GM12872 (cell line): Measurements from ENCODE around the gene TNNI2.

Experiments
- TF ChIP-seq, protein P1 (sequence below): IDR thresholded peaks from 3 replicates; pipeline ENCODE4 v1.5.1; 2011; ENCODE audit warnings: low read depth, mild to moderate bottlenecking, low read length, moderate library complexity; ENCODE audit not compliant: insufficient read depth

Gene TNNI2

DNA sequence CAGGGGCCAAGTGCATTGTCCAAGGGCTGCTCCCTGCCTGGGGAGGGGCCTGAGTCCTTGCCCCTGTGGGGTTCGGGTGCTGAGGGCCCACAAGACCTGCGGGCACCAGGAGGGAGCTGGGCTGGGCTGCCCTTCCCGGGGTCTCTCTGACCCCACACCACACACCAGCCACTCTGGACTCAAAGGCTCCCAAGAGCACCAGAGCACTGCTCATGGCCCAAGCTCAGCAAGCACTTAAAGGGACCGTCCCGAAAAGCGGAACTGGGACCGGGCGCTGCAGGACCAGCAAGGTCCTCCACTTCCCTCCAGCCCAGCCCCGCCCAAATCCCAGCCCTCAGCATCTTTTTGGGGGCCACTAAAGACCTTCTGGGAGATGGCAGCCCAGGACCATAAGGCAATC, 19.4 kb downstream of the TNNI2 start:
- TF ChIP-seq, protein P1, sequence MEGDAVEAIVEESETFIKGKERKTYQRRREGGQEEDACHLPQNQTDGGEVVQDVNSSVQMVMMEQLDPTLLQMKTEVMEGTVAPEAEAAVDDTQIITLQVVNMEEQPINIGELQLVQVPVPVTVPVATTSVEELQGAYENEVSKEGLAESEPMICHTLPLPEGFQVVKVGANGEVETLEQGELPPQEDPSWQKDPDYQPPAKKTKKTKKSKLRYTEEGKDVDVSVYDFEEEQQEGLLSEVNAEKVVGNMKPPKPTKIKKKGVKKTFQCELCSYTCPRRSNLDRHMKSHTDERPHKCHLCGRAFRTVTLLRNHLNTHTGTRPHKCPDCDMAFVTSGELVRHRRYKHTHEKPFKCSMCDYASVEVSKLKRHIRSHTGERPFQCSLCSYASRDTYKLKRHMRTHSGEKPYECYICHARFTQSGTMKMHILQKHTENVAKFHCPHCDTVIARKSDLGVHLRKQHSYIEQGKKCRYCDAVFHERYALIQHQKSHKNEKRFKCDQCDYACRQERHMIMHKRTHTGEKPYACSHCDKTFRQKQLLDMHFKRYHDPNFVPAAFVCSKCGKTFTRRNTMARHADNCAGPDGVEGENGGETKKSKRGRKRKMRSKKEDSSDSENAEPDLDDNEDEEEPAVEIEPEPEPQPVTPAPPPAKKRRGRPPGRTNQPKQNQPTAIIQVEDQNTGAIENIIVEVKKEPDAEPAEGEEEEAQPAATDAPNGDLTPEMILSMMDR = no peak

DNA sequence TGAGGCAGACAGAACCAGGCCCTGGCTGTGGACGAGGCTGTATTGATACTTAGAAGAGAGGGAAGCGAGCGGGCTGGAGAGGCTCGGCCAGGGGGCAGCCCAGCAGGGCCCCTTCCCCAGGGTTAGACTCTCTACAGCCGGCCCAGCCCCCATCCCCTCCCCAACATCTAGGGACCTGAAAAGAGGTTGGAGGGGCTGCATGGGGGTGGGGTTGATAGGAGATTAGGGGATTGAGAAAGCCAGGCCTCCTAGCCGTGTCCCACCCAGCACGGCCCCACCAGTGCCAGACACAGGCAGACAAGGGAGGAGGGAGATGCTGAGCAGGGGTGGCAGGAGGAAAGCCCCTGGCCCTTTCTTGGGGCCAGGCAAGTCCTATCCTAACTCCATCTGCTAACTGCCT, 19.8 kb downstream of the TNNI2 start:
- TF ChIP-seq, protein P1 = no peak

DNA sequence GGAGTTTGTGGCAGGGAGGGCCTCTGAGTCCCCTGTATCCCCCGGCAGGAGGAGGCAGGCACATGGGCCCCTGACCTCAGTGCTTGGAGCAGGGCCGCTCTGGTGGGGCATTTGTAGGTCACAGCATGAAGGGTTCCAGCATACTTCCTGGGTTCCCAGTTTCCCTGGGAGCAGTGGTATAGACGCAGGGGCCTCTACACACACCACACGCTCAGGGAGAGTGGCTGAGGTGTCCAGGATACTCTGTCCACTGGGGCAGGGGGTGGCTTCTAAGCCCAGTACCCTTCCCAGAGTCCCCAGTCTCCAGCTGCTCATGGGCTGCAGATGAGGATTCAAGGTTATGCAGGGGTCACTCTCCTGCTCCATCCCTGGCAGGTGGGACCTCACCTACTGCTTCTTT, 20.2 kb downstream of the TNNI2 start:
- TF ChIP-seq, protein P1 = no peak

DNA sequence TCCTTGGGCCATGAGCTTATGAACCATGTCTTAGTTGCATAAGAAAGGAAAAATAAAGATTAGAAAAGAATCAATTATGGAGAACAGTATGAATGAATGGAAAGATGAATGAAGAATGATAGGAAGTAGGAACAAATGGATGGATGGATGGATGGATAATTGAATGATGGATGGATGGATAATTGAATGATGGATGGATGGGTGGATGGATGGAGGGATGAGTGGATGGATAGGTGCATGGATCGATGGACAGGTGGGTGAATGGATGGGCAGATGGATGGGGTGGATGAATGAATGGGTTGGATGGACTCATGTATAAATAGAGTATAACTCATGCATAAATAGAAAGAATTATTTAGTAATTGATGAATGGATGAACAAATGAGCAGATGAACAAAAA, 21.3 kb downstream of the TNNI2 start:
- TF ChIP-seq, protein P1 = no peak

DNA sequence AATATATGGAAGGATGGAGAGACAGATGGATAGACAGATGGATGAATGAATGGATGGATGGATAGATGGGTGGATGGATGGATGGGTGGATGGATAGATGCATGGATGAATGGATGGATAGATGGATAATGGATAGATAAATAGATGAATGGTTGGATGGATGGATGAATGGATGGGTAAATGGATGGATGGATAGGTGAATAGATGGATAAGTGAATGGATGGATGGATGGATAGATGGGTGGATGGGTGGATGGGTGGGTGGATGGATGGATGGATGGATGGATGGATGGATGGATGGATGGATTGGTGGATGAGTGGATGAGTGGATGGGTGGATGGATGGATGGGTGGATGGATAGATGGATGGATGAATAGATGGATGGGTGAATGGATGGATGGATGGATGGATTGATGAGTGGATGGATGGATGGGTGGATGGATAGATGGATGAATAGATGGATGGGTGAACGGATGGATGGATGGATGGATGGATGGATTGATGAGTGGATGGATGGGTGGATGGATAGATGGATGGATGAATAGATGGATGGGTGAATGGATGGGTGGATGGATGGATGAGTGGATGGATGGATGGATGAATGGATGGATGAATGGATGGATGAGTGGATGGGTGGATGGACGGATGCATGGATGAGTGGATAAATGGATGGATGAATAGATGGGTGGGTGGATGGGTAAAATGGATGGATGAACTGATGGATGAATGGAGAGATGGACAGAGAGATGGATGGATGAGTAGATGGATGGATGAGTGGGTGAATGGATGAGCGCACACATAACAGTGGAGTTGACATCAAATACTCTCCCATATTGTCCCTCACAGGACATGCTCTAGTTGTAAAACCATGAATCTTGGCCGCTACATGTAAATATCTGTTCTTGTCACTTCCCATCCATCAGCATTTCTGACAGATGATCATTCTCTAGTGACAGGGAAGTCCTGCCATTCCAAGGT, 22.9 kb downstream of the TNNI2 start:
- TF ChIP-seq, protein P1 = no peak

DNA sequence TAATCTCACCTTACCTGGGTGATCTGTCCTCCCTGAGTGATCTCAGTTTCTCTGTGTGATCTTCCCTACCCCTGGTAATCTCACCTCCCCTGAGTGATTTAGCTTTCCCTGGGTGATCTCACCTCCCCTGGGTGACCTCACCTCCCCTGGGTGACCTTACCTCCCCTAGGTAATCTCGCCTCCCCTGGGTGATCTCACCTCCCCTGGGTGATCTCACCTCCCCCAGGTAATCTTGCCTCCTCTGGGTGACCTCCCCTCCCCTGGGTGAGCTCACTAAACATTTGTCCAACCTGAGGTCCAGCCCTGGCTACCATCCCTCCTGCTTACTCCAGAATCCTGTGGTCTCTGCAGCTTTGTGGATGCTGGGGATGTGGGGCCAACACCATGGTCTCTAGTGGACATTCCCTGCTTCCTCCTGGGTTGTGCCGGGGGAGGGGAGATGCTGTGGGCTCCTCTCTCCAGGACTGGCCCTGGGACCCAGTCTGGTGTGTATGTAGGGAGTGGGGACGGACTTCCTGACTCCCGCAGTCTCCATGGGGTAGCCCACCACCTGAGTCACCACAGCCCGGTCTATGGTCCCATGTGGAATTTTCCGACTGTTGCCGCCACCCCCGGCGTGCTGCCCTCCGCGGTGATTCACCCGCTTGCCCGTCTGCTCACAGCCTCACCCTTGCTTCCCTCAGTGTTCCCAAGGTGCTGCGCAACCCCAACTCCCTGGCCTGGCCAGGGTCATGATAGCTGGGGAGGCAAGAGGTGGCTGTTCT, 24.0 kb downstream of the TNNI2 start:
- TF ChIP-seq, protein P1 = no peak
